Neural cell (in vitro differentiated cells): ENCODE data around the gene SCARB1.

Source experiments
- CTCF ChIP-seq: fragments of 450-650 bp; IDR thresholded peaks from 2 replicates; pipeline ENCODE4 v1.5.1; 2014; ENCODE audit warnings: antibody characterized with exemption, mild to moderate bottlenecking, moderate library complexity; ENCODE audit not compliant: poor library complexity, severe bottlenecking
- EP300 ChIP-seq: fragments of 450-650 bp; conservative IDR thresholded peaks from 2 replicates; pipeline ENCODE4 v1.6.1; 2014; ENCODE audit warnings: antibody characterized with exemption, mild to moderate bottlenecking, moderate library complexity; ENCODE audit not compliant: poor library complexity, severe bottlenecking
- MXI1 ChIP-seq: fragments of 450-650 bp; conservative IDR thresholded peaks from 2 replicates; pipeline ENCODE4 v1.6.1; 2014; ENCODE audit warnings: antibody characterized with exemption, mild to moderate bottlenecking; ENCODE audit not compliant: poor library complexity, severe bottlenecking
- POLR2AphosphoS5 ChIP-seq: IDR thresholded peaks from 2 replicates; pipeline ENCODE4 v1.6.1; 2012
- RAD21 ChIP-seq: fragments of 450-650 bp; conservative IDR thresholded peaks from 2 replicates; pipeline ENCODE4 v1.6.1; 2014; ENCODE audit warnings: antibody characterized with exemption, mild to moderate bottlenecking, moderate library complexity
- SMC3 ChIP-seq: fragments of 450-650 bp; conservative IDR thresholded peaks from 2 replicates; pipeline ENCODE4 v1.6.1; 2014; ENCODE audit warnings: antibody characterized with exemption, mild to moderate bottlenecking, moderate library complexity; ENCODE audit not compliant: poor library complexity
- TAF1 ChIP-seq: IDR thresholded peaks from 2 replicates; pipeline ENCODE4 v1.6.1; 2012; ENCODE audit warnings: low read depth
- TF ChIP-seq, protein P1 (sequence below): IDR thresholded peaks from 2 replicates; pipeline ENCODE4 v1.6.1; 2012; ENCODE audit warnings: borderline replicate concordance

GRCh38 chr12:124833693-124834122 lies 30.0 kb downstream of the SCARB1 start:
- TF ChIP-seq CTCF (no peak), SMC3 (no peak), EP300 (no peak), TAF1 (no peak), MXI1 (no peak), POLR2AphosphoS5 (no peak), RAD21 (no peak)
- TF ChIP-seq, protein P1, sequence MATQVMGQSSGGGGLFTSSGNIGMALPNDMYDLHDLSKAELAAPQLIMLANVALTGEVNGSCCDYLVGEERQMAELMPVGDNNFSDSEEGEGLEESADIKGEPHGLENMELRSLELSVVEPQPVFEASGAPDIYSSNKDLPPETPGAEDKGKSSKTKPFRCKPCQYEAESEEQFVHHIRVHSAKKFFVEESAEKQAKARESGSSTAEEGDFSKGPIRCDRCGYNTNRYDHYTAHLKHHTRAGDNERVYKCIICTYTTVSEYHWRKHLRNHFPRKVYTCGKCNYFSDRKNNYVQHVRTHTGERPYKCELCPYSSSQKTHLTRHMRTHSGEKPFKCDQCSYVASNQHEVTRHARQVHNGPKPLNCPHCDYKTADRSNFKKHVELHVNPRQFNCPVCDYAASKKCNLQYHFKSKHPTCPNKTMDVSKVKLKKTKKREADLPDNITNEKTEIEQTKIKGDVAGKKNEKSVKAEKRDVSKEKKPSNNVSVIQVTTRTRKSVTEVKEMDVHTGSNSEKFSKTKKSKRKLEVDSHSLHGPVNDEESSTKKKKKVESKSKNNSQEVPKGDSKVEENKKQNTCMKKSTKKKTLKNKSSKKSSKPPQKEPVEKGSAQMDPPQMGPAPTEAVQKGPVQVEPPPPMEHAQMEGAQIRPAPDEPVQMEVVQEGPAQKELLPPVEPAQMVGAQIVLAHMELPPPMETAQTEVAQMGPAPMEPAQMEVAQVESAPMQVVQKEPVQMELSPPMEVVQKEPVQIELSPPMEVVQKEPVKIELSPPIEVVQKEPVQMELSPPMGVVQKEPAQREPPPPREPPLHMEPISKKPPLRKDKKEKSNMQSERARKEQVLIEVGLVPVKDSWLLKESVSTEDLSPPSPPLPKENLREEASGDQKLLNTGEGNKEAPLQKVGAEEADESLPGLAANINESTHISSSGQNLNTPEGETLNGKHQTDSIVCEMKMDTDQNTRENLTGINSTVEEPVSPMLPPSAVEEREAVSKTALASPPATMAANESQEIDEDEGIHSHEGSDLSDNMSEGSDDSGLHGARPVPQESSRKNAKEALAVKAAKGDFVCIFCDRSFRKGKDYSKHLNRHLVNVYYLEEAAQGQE: no peak
